ENCODE measurements around the gene PDLIM1.

- no peak for TF ChIP-seq CTCF (IDR thresholded peaks at IDR 0.05)
- no peak for TF ChIP-seq POLR2A (IDR thresholded peaks at IDR 0.05)
Measured at GRCh38 chr10:95304976-95305375, 14.2 kb upstream of the PDLIM1 start.
